ENCODE data around the gene SLC18A2.

GRCh38 chr10:117274509-117274908 is 33.6 kb downstream of the SLC18A2 start:
- TF ChIP-seq CBX8 (IDR thresholded peaks at IDR 0.05) (no peak), CTCF (IDR thresholded peaks at IDR 0.05) (no peak), RAD21 (conservative IDR thresholded peaks at IDR 0.05 in 1 of 2, IDR thresholded peaks at IDR 0.05 in 1 of 2) (no peak), RARB (CRISPR knock-in tag; IDR thresholded peaks at IDR 0.05) (no peak), JUN (IDR thresholded peaks at IDR 0.05) (no peak), POLR2A (IDR thresholded peaks at IDR 0.05; ENCODE audit: low read length) (no peak)

Measured in A549 (cell line).